Cerebellar nuclear complex (tissue), 1 donor: ENCODE data around the gene OR4C12.
"Not testable (repeated sequence)": the region's sequence is repeated elsewhere in the genome, so short reads cannot be mapped to it uniquely, and the experiment has no call there.

Experiments used
- DNase-seq, 2 experiments: peaks; one replicate each; lab custom pipeline; 2025; lab: John Stamatoyannopoulos, UW

The OR4C12 gene

DNA sequence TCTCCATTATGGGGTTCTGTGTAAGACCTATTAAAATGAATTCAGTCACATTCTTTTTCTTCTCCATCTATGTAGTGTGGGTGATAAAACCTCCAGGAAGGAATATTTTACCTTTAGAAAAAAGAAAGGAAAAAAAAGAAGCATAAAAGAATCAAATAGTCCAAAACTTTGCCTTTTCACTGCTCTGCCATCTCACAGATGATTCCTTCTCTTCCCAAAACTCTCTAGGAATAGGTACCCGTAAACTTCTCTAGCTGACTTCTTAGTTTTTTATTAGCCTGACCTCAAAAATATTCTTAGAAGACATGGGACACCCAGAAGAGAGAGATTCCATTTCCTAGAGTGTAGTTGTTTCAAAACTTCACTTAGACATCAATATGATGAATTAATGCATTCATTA is at the start of gene OR4C12:
Gene OR4C12 (minus strand): TSS at position 101 of the 400 bp plus-strand sequence. CDS start 34 bp downstream, at position 67.
- DNase-seq, result not testable (repeated sequence)

- no peak for DNase-seq
Measured at GRCh38 chr11:50030193-50030592, 47.9 kb upstream of the OR4C12 start.

GRCh38 chr11:49995565-49995964 is 13.2 kb upstream of the OR4C12 start:
- DNase-seq, result no peak

- DNase-seq, result not testable (repeated sequence)
Measured at GRCh38 chr11:49973439-49973838, 8.9 kb downstream of the OR4C12 start.

GRCh38 chr11:49952091-49952490 is 30.2 kb downstream of the OR4C12 start, which contains the start of gene OR4C13:
Gene OR4C13, plus strand, starts transcription at chr11:49952391. Its CDS starts 32 bp downstream, at chr11:49952423.
- DNase-seq, result no peak

- not testable (repeated sequence) for DNase-seq
Measured at GRCh38 chr11:49948701-49949100, 33.6 kb downstream of the OR4C12 start.
